Esophagus muscularis mucosa (tissue), 4 donors: ENCODE measurements around the gene DSTYK.
A peak's percentile ranks its signal among the peaks of the same experiment; 100 is the strongest.

ENCODE experiments used
- EP300 ChIP-seq: sonication (generic); formaldehyde crosslinking; IDR thresholded peaks from one replicate; pipeline ENCODE4 v1.6.1; 2017; ENCODE audit warnings: antibody characterized with exemption
- POLR2A ChIP-seq: fragments of 450-650 bp; IDR thresholded peaks from one replicate; pipeline ENCODE4 v1.6.1; 2017; ENCODE audit warnings: antibody characterized with exemption, moderate library complexity, mild to moderate bottlenecking, low read depth
- POLR2AphosphoS5 ChIP-seq, 2 donors: sonication (generic); formaldehyde crosslinking; IDR thresholded peaks; one replicate each; pipeline ENCODE4 v1.6.1; 2017; ENCODE audit warnings: antibody characterized with exemption in 2 of 2
- TF ChIP-seq, protein P1 (sequence below), 3 experiments: fragments of 200-600 bp in 2 of 3; fragments of 450-650 bp in 1 of 3; sonication (generic) in 2 of 3; IDR thresholded peaks; one replicate each; pipeline ENCODE4 v1.5.1; 2017 to 2019; ENCODE audit warnings: antibody characterized with exemption in 3 of 3, mild to moderate bottlenecking in 2 of 3, moderate library complexity in 1 of 3

DNA sequence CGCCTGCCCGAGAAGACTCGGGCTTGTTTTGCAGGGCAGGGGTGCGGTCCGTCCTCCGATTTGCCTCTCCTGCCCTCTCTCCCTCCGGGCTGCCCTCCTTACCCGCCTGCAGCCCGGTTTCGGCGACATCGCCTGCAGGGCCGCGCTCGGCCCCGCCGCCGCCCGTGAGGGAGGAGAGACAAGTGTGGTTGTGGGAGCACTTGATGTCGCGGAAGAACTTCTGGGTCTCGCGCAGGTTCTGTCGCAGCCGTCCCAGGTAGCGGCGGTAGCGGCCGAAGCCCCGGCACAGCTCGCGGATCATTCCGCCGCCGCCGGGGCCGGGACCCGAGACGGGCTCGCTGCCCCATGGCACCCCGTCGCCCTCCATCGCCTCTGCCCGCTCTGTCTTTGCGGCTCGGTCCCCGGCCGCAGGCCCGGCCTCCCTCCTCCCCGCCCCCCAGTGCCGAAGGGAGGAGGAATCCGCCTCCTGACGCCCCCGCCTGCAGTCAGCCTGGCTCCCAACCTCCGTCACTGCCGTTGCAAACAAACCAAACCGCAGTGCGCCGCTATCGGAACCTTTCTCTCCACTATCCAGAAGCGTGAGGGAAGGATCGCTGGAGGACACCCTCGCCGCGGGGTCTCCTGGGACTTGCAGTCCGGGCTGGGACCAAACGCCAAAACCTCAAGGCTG is at the start of gene DSTYK:
- TF ChIP-seq, protein P1, sequence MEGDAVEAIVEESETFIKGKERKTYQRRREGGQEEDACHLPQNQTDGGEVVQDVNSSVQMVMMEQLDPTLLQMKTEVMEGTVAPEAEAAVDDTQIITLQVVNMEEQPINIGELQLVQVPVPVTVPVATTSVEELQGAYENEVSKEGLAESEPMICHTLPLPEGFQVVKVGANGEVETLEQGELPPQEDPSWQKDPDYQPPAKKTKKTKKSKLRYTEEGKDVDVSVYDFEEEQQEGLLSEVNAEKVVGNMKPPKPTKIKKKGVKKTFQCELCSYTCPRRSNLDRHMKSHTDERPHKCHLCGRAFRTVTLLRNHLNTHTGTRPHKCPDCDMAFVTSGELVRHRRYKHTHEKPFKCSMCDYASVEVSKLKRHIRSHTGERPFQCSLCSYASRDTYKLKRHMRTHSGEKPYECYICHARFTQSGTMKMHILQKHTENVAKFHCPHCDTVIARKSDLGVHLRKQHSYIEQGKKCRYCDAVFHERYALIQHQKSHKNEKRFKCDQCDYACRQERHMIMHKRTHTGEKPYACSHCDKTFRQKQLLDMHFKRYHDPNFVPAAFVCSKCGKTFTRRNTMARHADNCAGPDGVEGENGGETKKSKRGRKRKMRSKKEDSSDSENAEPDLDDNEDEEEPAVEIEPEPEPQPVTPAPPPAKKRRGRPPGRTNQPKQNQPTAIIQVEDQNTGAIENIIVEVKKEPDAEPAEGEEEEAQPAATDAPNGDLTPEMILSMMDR (IDR thresholded peaks at IDR 0.05): peak in 1 of 3 experiments; percentile 5
- no peak for TF ChIP-seq EP300
- peak; percentile 88 to 92 for TF ChIP-seq POLR2AphosphoS5 (IDR thresholded peaks at IDR 0.05)
- peak; percentile 59 for TF ChIP-seq POLR2A
